GM18873 (cell line): Measurements from ENCODE around the gene ADNP2.
A peak's percentile ranks its signal among the peaks of the same experiment; 100 is the strongest.
"Not testable (repeated sequence)": the region's sequence is repeated elsewhere in the genome, so short reads cannot be mapped to it uniquely, and the experiment has no call there.

Source experiments
- ATAC-seq: cut with Tn5 transposase; IDR thresholded peaks from one replicate; pipeline ENCODE4 v1.9.1; 2021; ENCODE audit warnings: mild to moderate bottlenecking, moderate library complexity, moderate number of reproducible peaks; ENCODE audit not compliant: unreplicated experiment, low FRiP score

The ADNP2 gene

GRCh38 chr18:80140455-80140985, 31.5 kb downstream of the ADNP2 start:
- ATAC-seq, result no peak

- no peak for ATAC-seq
Measured at GRCh38 chr18:80143881-80144280, 34.8 kb downstream of the ADNP2 start.

- no peak for ATAC-seq
Measured at GRCh38 chr18:80145196-80145804, 36.2 kb downstream of the ADNP2 start.

DNA sequence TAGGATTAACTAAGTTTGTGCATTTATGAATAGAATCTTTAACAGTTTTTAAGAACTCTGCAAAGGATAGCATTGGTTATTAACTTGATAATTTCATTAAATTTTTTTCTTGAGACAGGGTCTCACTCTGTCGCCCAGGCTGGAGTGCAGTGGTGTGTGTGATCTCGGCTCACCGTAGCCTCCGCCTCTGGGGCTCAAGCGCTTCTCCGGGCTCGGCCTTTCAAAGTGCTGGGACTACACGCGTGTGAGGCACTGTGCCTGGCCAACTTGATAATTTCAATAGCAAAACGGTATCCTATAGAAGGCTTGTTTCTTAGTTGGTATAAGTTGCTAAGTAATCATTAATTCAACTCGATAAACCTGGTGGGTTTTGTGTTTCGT, 38.0 kb downstream of the ADNP2 start:
- no peak for ATAC-seq

DNA sequence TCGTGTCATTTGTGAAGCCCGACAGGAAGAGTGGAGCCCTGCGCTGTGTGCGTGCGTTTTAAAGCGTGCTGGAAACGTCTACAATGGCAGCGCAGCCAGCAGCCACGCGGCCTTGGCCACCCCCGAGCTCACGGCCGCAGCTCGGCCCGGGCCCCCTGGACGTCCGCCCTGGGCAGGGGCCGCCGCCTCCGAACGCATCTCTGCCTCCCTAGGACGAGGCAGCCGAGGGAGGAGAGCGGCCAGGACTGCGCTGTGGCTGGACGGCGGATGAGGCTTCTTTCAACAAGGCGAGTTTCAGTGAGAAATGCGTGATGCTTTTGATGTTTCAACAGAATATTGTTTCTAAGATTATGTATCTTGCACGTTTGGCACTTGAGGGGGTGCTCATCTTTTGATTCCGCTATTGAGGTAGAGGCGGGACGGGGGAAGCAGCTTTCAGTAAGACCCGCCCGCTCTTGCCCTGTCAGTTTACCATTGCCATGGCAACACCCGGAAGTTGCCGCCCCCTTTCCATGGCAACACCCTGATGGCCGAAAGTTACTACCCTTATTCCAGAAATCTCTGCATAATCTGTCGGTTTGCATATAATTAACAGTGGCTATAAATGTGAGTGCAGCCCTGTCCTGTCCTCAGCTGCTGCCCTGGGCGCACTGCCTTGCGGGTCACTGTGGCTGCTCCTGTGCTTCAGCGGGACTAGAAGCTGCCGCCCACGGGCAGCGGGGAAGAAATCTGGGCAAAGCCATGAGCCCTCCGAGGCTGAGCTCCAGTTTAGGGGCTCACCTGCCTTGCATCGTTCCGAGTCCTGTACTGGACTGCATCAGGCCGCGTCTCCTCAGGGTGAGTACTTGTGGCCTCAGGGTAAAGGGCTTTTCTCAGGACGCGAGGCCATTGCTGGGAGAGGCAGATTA, 38.6 kb downstream of the ADNP2 start:
- ATAC-seq, result peak; percentile 64

DNA sequence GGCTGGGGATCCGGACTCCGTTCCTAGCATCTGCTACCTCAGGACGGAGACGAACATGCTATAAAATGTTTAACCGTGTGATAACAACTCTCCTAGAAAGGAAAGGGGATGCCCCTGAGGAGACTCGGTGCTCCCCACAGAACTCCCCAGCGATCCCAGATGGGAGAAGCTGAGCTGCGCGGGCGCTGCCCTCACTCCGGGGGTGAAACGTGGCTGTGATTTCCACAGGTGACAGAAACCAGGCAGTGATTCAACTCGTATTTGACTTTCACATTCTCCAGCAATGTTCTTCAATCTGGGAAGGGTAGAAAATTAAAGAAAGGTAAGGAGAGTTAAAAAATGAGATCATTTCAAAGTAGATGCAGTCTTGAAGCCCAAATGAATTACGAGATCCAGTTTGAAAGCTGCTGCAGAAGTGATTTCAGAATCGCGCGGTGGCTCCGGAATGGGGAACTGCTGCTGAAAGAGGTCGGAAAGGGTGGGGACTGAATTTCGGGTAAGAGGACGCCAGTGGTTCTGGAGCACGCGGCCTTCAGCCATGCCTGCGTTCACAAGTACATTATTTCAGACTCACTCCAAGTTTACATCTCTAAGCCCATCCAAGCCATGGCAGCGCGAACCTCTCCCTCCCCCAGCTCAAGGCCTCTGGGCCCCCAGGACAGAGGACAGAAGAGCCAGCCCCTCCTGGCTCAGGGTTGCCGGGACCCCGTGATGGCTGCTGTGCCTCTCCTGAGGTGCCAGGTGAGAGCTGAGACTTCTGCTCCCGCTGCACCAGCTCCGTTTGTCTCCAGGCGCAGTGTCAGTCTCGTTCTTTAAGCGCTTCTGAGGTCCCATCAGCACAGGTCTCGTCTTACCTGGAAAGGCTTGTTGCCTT, 39.5 kb downstream of the ADNP2 start:
- no peak for ATAC-seq

DNA sequence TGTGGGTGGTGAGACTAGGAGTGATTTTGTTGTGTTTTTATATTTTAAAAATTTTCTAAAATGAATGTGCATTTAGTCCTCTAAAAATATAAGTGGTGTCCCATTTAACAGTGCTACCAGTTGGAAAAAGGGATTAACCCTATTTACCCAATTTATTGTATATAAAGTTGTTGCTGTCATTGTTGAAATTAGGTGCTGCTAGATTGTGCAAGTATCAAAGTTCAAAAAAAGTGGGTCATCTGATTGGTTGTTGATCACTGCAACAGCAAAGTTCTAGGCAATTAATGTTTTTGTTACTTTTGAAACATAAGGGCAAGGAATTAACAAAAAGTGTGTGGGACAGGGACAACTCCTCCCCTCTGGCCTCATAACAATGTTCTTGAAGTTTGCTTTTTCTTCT, 40.6 kb downstream of the ADNP2 start:
- ATAC-seq, result no peak

- ATAC-seq, result no peak
Measured at GRCh38 chr18:80154293-80154692, 45.2 kb downstream of the ADNP2 start.

- no peak for ATAC-seq
Measured at GRCh38 chr18:80157708-80158343, 48.8 kb downstream of the ADNP2 start.

DNA sequence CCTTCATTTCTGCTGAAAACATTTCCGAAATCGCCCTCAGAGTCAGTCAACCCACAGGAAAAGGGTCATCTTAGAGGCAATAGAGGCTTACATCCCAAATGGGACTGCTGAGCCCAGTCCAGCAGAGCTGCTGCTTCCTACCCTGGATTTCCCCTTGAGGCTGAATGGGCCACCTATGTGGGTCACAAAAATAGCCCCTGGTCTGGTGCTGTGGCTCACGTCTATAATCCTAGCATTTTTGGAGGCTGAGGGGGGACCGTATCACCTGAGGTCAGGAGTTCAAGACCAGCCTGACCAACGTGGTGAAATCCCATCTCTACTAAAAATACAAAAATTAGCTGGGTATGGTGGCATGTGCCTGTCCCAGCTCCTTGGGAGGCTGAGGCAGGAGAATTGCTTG, 49.3 kb downstream of the ADNP2 start:
- ATAC-seq, result no peak

DNA sequence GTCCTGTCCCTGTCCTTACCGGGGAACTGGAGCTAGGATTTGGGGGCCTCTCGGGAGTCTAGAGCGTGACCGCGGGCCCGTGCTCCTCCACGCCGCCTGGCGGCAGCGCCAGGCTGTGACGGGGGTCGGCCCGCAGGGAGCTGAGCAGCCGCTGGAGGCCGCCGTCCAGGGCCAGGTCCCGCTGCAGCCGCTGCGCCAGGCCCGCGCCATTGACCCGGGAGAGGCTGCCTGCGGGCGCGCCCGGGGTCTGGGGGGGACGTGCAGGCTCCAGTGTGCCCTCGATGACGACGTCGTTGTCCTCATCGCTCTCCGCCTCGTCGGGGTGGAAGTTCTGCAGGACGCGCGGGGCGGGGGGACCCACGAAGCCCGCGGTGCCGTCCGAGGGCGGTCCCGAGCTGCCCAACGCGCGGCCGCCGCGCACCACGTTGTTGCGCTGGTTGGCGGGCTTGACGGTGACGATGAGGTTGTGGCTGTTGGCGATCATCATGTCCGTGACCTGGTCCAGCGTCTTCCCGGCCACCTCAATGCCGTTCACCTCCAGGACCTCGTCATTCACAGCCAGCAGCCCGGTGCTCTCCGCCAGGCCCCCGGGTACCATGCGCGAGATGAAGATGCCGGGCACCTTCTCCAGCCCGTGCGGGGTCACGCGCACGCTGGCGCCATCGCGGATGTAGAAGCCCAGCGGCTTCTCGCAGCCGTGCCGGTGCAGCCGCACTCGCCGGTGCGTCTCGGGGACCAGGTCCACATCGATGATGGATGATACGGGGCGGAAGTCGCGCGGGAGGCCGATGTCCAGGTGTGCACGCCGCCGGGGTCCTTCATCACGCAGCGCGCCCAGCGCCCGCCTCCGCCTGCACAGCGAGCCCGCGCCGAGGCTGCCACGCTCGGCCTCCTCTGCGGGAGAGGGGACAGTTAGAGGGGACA, 50.9 kb downstream of the ADNP2 start:
- ATAC-seq, result no peak

DNA sequence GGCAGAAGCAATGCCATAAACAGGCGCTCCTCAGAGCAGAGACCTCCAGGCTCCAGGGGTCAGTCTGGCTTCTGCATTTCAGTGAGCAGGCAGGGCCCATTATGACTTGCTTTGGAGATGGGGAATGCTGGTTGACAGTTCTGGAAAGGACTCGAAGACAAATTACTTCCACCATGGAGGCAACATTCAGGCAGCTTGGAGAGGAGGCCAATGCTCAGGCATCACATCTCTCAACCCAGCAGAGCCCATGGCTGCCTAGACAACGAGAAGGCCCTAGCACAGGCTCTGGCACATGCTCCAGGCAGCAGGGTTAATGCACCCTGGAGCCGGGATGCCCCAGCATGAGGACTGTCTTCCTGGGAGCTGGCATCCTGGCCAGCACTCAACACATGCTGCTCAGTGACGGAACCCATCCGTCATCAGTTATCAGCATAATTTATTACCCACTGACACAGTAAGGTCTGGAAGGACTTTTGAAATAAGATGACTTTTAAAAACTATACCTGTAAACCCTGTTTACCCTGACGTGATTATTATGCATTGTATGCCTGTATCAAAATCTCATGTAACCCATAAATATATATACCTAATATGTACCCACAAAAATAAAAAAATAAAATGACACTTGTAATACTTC, 52.8 kb downstream of the ADNP2 start:
- ATAC-seq, result no peak

DNA sequence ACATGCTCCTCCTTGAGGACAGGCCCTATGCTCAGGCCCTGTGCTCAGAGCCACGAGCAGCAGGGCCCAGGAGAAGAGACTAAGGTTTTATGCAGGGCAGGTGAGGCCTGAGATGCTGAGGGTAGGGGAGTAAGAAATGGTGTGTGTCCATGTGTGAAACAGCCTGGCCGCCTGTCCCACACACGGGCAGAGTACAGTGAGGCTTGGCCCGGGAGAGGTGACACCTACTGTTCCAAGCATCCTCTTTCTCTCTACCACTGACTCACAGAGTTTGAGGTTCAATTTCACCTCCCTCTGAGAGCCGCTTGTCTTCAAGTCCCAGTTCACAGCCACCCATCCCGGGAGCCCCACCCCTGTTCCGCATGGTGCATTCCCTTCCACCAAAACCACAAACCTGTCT, 54.1 kb downstream of the ADNP2 start:
- no peak for ATAC-seq

- not testable (repeated sequence) for ATAC-seq
Measured at GRCh38 chr18:80164727-80165355, 55.8 kb downstream of the ADNP2 start.

DNA sequence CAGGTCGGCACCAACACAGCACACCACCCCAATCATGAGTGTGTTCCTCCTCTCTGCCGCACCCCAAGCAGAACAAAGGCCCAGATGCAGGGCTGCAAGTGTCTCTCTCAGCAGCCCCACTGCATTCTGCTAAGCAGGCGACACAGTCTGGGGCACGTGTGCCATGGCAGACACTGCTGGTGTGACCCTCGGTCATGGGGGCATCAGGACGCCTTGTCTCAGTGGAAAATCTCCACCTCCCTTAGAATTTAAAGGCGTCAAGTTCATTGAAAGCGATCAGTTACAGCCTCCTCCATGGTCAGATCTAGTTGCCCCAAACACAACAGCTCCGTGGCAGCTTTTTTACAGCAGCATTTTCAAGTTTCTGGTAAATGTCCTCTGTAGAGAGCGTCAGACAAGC, 57.2 kb downstream of the ADNP2 start:
- no peak for ATAC-seq

GRCh38 chr18:80166725-80167124, 57.7 kb downstream of the ADNP2 start:
- ATAC-seq, result no peak

- ATAC-seq, result no peak
Measured at GRCh38 chr18:80167331-80167730, 58.3 kb downstream of the ADNP2 start.

GRCh38 chr18:80167931-80168330, 58.9 kb downstream of the ADNP2 start:
- ATAC-seq, result no peak
